Right forelimb (tissue), 1 donor: ENCODE data around the gene KLRF1.
A peak's percentile ranks its signal among the peaks of the same experiment; 100 is the strongest.

Experiments
- DNase-seq: peaks from one replicate; pipeline ENCODE4 v3.0.0-alpha.2; 2018

The KLRF1 gene

GRCh38 chr12:9809866-9810265, 17.4 kb upstream of the KLRF1 start:
- DNase-seq: no peak

DNA sequence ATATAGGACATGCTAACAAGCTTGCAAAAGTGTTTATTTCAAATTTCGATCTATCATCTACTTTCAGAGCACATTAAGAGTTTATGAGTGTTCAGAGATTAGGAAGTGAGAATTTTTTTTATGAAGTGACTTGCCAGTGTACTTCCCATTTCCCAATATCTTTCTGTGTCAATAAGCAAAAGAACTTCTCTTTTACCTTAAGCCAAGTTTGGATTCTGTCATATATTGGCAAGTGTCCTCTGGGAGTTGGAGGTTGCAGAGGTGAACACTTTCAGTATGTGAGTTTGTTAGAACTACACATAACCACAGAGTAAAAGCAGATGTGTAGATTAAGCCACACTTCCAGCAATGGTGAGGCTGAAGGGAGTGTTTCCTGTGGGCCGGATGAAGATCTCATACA, 16.6 kb upstream of the KLRF1 start:
- no peak for DNase-seq

DNA sequence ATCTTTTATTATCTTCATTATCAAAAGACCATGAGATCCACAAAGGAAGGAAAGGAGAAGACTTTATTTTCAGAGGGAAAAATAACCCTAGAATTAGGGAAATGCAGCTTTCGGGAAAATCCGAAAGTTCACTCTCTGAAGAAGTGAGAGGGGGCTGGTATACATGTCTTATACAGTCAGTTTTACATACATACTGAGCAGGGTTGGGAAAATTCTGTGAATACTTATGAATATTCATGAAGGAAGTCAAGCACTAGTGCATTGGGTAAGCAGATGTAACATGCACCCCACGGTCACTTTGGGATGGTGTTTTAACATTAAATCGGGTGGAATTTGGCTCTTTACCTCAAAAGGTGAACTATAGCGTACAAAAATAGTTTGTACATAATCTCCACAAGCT, 15.7 kb upstream of the KLRF1 start:
- DNase-seq: no peak

- DNase-seq: peak; percentile 57
Measured at GRCh38 chr12:9813821-9814798, 13.2 kb upstream of the KLRF1 start.

DNA sequence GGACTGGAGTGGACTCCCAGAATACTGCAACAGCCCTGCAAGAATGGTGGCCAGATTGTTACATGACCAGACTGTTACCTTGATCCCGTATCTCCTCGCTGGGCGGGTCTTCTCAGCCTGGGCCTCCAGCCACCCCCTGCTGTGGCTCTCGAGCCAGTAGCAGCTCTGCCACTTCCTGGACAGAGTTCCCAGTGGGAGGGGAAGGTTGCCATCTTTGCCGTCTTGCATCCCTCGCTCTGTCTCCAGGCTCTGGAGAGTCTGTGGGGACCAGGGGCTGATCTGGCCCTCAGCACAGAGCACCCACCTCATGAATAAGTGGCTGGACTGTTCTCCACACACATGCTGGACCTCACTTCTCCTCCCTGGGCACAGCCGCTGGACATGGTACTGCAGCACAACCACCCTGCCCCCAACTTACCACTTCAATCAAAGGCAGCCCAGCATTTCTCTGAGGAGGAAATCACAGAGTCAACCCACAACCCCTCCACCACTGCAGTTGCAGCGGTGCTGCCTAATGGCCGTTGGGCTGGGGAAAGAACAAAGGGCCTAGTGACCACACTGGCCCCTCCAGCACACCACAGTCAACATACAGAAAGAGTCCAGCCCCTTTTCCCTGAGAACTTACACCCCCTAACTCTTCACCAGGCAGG, 6.9 kb upstream of the KLRF1 start:
- DNase-seq: no peak

DNA sequence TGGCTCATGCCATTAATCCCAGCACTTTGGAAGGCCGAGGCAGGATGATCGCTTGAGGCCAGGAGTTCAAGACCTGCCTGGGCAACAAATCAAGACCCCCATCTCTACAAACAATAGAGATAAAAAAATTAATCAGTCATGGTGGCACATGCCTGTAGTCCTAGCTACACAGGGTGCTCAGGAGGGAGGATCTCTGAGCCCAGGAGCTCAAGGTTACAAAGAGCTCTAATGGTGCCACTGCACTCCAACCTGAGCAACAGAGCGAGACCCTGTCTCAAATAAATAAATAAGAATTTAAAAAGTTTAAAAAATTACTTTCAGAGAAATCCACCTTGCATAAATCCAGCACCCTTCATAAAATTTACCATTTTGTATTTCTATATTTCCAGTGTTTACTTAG, 2.2 kb downstream of the KLRF1 start:
- DNase-seq: no peak

GRCh38 chr12:9829982-9830381, 2.7 kb downstream of the KLRF1 start:
- DNase-seq: no peak

- DNase-seq: no peak
Measured at GRCh38 chr12:9831720-9832119, 4.4 kb downstream of the KLRF1 start.

- no peak for DNase-seq
Measured at GRCh38 chr12:9843407-9843806, 16.1 kb downstream of the KLRF1 start.

DNA sequence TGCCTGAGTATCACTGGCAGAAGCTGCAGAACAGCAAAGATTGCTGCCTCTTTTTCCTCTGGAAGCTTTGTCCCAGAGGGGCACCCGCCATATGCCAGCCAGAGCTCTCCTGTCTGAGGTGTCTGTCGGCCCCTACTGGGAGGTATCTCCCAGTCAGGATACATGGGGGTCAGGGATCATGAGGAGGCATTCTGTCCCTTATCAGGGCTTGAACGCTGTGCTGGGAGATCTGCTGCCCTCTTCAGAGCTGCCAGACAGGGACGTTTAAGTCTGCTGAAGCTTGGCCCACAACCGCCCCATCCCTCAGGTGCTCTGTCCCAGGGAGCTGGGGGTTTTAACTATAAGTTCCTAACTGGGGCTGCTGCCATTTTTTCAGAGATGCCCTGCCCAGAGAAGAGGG, 21.6 kb downstream of the KLRF1 start:
- no peak for DNase-seq

- no peak for DNase-seq
Measured at GRCh38 chr12:9851050-9851449, 23.8 kb downstream of the KLRF1 start.

- DNase-seq: no peak
Measured at GRCh38 chr12:9851927-9852326, 24.6 kb downstream of the KLRF1 start.

DNA sequence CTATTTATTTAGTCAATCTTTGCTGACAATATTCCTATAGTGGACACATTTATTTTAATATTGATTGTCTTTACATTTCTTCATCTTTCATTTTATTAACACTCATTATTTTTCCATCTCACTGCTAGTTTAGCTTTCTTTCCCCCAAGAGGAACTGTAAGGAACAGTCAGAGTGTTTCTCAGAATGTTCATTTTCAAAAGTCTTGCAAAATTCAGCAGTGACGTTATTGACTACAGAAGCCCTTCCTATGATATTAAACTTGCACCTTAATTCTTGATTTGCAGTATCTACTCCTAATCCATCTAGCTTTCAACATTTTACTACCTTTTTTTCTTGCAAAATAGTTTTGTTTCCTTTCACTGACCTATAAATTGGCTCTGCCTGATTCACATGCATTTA, 28.9 kb downstream of the KLRF1 start:
- no peak for DNase-seq

DNA sequence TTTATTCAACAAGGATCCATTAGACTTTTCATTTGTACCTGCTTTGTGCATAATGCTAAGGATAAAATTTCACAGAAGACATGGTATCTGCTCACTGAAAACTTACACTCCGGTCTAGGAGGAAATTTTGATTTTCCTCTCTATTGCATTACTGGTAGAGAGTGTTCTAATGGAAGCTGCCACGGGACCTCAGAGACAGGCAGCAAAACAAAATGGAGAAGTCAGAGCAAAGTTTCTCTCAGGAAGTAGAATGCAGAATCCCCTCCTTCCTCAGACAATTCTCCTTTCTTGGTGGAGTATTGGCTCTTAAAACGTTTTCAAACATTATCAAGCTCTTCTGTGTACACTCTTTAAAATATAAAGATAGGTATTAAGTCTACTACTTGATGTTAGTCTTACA, 29.6 kb downstream of the KLRF1 start:
- DNase-seq: no peak

GRCh38 chr12:9858135-9858534, 30.9 kb downstream of the KLRF1 start:
- DNase-seq: no peak

GRCh38 chr12:9864913-9865675, 37.8 kb downstream of the KLRF1 start:
- no peak for DNase-seq

DNA sequence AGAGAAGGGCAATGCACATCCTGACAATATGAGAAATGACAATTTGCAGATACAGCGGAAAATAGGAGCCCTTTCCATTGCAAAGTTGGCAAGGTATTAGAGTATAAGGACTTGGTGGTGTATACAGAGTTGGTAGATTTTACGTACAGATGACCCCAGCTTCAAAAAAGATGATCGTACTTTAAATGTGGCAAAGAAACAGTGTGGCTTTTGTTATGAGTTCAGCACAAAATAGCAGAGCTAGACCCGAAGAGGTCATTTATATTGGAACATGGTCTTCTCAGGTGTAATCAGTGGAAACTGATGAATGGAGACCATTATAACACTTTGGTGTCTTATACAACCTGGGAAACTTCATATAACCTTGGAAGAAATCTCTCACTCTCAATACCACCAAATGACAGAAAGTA, 39.6 kb downstream of the KLRF1 start:
- no peak for DNase-seq

DNA sequence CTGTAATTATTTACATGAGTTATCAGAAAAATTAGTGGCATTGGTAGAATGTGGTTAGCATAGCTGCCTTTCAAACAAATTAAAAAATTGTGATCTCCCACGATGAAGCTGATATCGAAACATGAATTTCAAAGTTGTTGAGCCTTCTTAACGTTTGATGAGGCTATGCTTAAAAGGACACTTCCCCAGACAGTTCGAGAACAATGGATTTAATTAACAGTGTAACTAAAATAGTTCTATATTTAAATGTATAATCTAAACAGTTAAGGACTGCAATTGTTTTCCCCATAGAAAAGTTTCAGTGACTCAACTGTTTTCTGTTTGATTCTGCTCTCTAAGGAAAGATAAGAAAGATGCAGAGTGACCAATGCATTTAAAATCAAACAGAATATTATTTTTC, 40.2 kb downstream of the KLRF1 start:
- DNase-seq: no peak

- no peak for DNase-seq
Measured at GRCh38 chr12:9868311-9868801, 41.1 kb downstream of the KLRF1 start.

GRCh38 chr12:9868951-9869306, 41.6 kb downstream of the KLRF1 start:
- no peak for DNase-seq

GRCh38 chr12:9869307-9870161, 42.3 kb downstream of the KLRF1 start, which contains the start of gene CLEC2B:
CLEC2B (minus strand) TSS chr12:9869354.
- no peak for DNase-seq

DNA sequence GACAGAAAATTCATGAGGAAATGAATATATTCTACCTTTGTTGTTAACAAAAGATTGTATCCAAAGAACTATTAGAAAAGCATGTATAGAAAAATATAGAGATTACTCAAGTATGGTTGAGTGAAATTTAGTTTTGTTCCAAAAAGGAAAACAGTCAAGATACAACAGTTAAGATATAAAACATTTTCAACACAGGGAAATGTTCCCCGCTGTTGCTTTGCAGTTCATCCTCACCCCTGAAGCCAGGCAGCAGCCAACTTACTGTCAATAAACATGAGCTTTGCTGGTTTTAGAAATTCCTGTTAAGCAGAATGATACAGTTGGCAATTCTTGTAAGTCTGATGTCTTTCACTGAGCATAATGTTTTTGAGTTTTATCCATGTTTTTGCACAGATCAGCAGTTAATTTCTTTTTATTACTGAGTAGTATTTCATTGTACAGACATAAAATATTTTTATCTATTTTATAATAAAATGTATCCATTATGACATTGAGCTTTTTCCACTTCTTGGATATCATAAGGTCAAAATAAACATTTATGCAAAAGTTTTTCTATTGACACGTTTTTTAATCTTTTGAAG, 43.1 kb downstream of the KLRF1 start:
- DNase-seq: no peak
